ENCODE data around the gene KIF1B.
"Not testable (repeated sequence)": the region's sequence is repeated elsewhere in the genome, so short reads cannot be mapped to it uniquely, and the experiment has no call there.

- TF ChIP-seq, protein P1, sequence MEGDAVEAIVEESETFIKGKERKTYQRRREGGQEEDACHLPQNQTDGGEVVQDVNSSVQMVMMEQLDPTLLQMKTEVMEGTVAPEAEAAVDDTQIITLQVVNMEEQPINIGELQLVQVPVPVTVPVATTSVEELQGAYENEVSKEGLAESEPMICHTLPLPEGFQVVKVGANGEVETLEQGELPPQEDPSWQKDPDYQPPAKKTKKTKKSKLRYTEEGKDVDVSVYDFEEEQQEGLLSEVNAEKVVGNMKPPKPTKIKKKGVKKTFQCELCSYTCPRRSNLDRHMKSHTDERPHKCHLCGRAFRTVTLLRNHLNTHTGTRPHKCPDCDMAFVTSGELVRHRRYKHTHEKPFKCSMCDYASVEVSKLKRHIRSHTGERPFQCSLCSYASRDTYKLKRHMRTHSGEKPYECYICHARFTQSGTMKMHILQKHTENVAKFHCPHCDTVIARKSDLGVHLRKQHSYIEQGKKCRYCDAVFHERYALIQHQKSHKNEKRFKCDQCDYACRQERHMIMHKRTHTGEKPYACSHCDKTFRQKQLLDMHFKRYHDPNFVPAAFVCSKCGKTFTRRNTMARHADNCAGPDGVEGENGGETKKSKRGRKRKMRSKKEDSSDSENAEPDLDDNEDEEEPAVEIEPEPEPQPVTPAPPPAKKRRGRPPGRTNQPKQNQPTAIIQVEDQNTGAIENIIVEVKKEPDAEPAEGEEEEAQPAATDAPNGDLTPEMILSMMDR (IDR thresholded peaks at IDR 0.05; ENCODE audit: low read length), result not testable (repeated sequence)
- TF ChIP-seq EZH2 (optimal IDR thresholded peaks at IDR 0.05; ENCODE audit: low read depth, low read length), result not testable (repeated sequence)
These were observed 216.1 kb downstream of the KIF1B start for GRCh38 chr1:10426535-10426848.

Measured in MM.1S (cell line).